Measurements from ENCODE around the gene TCEANC2.

The TCEANC2 gene

GRCh38 chr1:54137534-54138061, 84.2 kb downstream of the TCEANC2 start:
- no peaks in the 10 kb centered on the region for H3K27me3 ChIP-seq (ENCODE audit: insufficient read depth, low read length)
- H3F3A ChIP-seq (ENCODE audit: insufficient read depth, low read length) = no peaks in the 10 kb centered on the region
- no peak overlapping the region for H3K4me3 ChIP-seq (ENCODE audit: low read depth, low read length, poor library complexity, severe bottlenecking)
- no peaks in the 10 kb centered on the region for H4K20me1 ChIP-seq (ENCODE audit: insufficient read depth, low read length)
- H3K9me3 ChIP-seq (ENCODE audit: low read length) = no peaks in the 10 kb centered on the region
- no peaks in the 10 kb centered on the region for H3K9me2 ChIP-seq (ENCODE audit: low read depth, low read length)
- H3K4me1 ChIP-seq (ENCODE audit: insufficient read depth, low read length, severe bottlenecking) = no peaks in the 10 kb centered on the region
- H2AFZ ChIP-seq (ENCODE audit: low read length) = no peak overlapping the region
- H3K79me2 ChIP-seq (ENCODE audit: insufficient read depth, low read length) = no peaks in the 10 kb centered on the region
- H3K36me3 ChIP-seq (ENCODE audit: insufficient read depth, low read length) = no peaks in the 10 kb centered on the region
- no peak overlapping the region for H3K4me2 ChIP-seq (ENCODE audit: low read length)
- H3K27ac ChIP-seq (ENCODE audit: low read depth, low read length, poor library complexity, severe bottlenecking) = no peak overlapping the region
- TF ChIP-seq CTCF (IDR thresholded peaks at IDR 0.05; ENCODE audit: low read length) = no peak
- TF ChIP-seq EZH2 (IDR thresholded peaks at IDR 0.05; ENCODE audit: borderline replicate concordance, low read length) = no peak
- H3K9ac ChIP-seq (ENCODE audit: low read length) = no peak overlapping the region

GRCh38 chr1:54138994-54139393, 85.6 kb downstream of the TCEANC2 start:
- no peaks in the 10 kb centered on the region for H3F3A ChIP-seq (ENCODE audit: insufficient read depth, low read length)
- H3K9me2 ChIP-seq (ENCODE audit: low read depth, low read length) = no peaks in the 10 kb centered on the region
- H3K9me3 ChIP-seq (ENCODE audit: low read length) = no peaks in the 10 kb centered on the region
- no peak overlapping the region for H3K9ac ChIP-seq (ENCODE audit: low read length)
- no peaks in the 10 kb centered on the region for H4K20me1 ChIP-seq (ENCODE audit: insufficient read depth, low read length)
- no peaks in the 10 kb centered on the region for H3K4me1 ChIP-seq (ENCODE audit: insufficient read depth, low read length, severe bottlenecking)
- no peak overlapping the region for H3K4me3 ChIP-seq (ENCODE audit: low read depth, low read length, poor library complexity, severe bottlenecking)
- no peak for TF ChIP-seq CTCF (IDR thresholded peaks at IDR 0.05; ENCODE audit: low read length)
- H3K27ac ChIP-seq (ENCODE audit: low read depth, low read length, poor library complexity, severe bottlenecking) = no peak overlapping the region
- no peaks in the 10 kb centered on the region for H3K36me3 ChIP-seq (ENCODE audit: insufficient read depth, low read length)
- H3K79me2 ChIP-seq (ENCODE audit: insufficient read depth, low read length) = no peaks in the 10 kb centered on the region
- no peak overlapping the region for H2AFZ ChIP-seq (ENCODE audit: low read length)
- no peaks in the 10 kb centered on the region for H3K27me3 ChIP-seq (ENCODE audit: insufficient read depth, low read length)
- H3K4me2 ChIP-seq (ENCODE audit: low read length) = no peak overlapping the region

GRCh38 chr1:54139711-54140110, 86.3 kb downstream of the TCEANC2 start:
- Histone ChIP-seq H3K4me3 (ENCODE audit: low read depth, low read length, poor library complexity, severe bottlenecking) (no peak overlapping the region), H3K27me3 (ENCODE audit: insufficient read depth, low read length) (no peaks in the 10 kb centered on the region), H3K36me3 (ENCODE audit: insufficient read depth, low read length) (no peaks in the 10 kb centered on the region), H3K9ac (ENCODE audit: low read length) (no peak overlapping the region), H2AFZ (ENCODE audit: low read length) (no peak overlapping the region), H3K9me3 (ENCODE audit: low read length) (no peaks in the 10 kb centered on the region), H3K79me2 (ENCODE audit: insufficient read depth, low read length) (no peaks in the 10 kb centered on the region), H3K4me1 (ENCODE audit: insufficient read depth, low read length, severe bottlenecking) (no peaks in the 10 kb centered on the region), H4K20me1 (ENCODE audit: insufficient read depth, low read length) (no peaks in the 10 kb centered on the region), H3K4me2 (ENCODE audit: low read length) (no peak overlapping the region), H3K27ac (ENCODE audit: low read depth, low read length, poor library complexity, severe bottlenecking) (no peak overlapping the region), H3K9me2 (ENCODE audit: low read depth, low read length) (no peaks in the 10 kb centered on the region), H3F3A (ENCODE audit: insufficient read depth, low read length) (no peaks in the 10 kb centered on the region)
- TF ChIP-seq EZH2 (IDR thresholded peaks at IDR 0.05; ENCODE audit: borderline replicate concordance, low read length) = no peak
- TF ChIP-seq CTCF (IDR thresholded peaks at IDR 0.05; ENCODE audit: low read length) = no peak
